ENCODE data around the gene EPHA3.

The EPHA3 gene

GRCh38 chr3:89522155-89522554 lies 414.7 kb downstream of the EPHA3 start:
- TF ChIP-seq, protein P1, sequence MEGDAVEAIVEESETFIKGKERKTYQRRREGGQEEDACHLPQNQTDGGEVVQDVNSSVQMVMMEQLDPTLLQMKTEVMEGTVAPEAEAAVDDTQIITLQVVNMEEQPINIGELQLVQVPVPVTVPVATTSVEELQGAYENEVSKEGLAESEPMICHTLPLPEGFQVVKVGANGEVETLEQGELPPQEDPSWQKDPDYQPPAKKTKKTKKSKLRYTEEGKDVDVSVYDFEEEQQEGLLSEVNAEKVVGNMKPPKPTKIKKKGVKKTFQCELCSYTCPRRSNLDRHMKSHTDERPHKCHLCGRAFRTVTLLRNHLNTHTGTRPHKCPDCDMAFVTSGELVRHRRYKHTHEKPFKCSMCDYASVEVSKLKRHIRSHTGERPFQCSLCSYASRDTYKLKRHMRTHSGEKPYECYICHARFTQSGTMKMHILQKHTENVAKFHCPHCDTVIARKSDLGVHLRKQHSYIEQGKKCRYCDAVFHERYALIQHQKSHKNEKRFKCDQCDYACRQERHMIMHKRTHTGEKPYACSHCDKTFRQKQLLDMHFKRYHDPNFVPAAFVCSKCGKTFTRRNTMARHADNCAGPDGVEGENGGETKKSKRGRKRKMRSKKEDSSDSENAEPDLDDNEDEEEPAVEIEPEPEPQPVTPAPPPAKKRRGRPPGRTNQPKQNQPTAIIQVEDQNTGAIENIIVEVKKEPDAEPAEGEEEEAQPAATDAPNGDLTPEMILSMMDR (IDR thresholded peaks at IDR 0.05) = no peak
- Mint-ChIP-seq H3K9me3 (no peaks in the 10 kb centered on the region), H3K27me3 (ENCODE audit: low read depth, poor library complexity) (no peaks in the 10 kb centered on the region), H3K27ac (no peak overlapping the region), H3K36me3 (ENCODE audit: low read depth) (no peaks in the 10 kb centered on the region), H3K4me1 (peaks cover 32% of the 10 kb centered on the region), H3K4me3 (no peak overlapping the region)
- DNase-seq = no peak

GRCh38 chr3:89525609-89526008 lies 418.2 kb downstream of the EPHA3 start:
- Mint-ChIP-seq H3K27me3 (ENCODE audit: low read depth, poor library complexity) (no peaks in the 10 kb centered on the region), H3K4me1 (peaks cover 58% of the 10 kb centered on the region), H3K4me3 (no peak overlapping the region), H3K36me3 (ENCODE audit: low read depth) (no peaks in the 10 kb centered on the region), H3K9me3 (no peaks in the 10 kb centered on the region), H3K27ac (peak overlapping the region; percentile 23)
- no peak for DNase-seq
- TF ChIP-seq, protein P1 (IDR thresholded peaks at IDR 0.05) = no peak

DNA sequence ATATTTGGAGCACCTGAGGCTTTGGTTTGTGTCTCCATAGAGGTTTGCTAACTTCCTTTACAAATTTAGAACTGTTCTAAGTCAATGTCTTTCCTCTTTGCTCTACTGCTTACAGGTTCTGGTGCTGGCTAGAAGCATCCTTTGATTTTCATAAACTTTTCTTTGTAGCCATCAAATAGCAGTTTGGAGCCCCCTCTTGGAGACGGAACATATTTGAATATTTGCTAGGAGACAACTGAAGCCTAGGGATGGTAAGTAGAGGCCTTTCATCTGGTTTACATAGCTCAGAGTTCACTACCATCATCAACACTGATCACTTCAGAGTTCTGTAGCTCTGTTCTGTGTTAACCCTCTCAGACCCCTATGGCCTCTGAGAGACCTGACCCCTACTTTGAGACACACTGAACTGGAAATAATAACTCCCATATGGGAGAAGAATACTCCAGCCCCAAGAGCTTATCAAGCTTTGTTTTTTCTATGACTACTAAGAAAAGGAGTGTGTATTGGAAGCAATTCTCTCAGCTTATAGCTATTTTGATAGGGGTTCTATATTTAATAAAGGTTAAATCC lies 420.4 kb downstream of the EPHA3 start:
- Mint-ChIP-seq H3K9me3 (no peaks in the 10 kb centered on the region), H3K27me3 (ENCODE audit: low read depth, poor library complexity) (no peaks in the 10 kb centered on the region), H3K27ac (no peak overlapping the region), H3K4me1 (peaks cover 58% of the 10 kb centered on the region), H3K36me3 (ENCODE audit: low read depth) (no peaks in the 10 kb centered on the region), H3K4me3 (no peak overlapping the region)
- no peak for DNase-seq
- TF ChIP-seq, protein P1 (IDR thresholded peaks at IDR 0.05) = no peak
